Body of pancreas (tissue), 4 donors: ENCODE results near the gene ALOX5AP. TPM values are rescaled to one million over a fixed set of nuclear protein-coding genes. Genes with fewer than 3 reads are reported as not detected.

Experiments used
- ATAC-seq: fragments of 150-250 bp; one replicate; pipeline ENCODE4 v1.9.1; 2016
- DNase-seq, 4 donors: peaks; one replicate each; pipeline ENCODE4 v3.0.0-alpha.2; 2019
- H3K27ac ChIP-seq, 4 donors: fragments of 200-600 bp; sonication (generic); 1 replicate in 3 of 4; 2 replicates in 1 of 4; pipeline versions ENCODE4 v1.5.1 to v1.6.1; 2016 to 2019; ENCODE audit warnings: mild to moderate bottlenecking in 1 of 4, mixed read lengths in 1 of 4, moderate library complexity in 1 of 4
- H3K27me3 ChIP-seq, 2 donors: fragments of 200-600 bp; sonication (generic); one replicate each; pipeline ENCODE4 v1.6.0; 2016; ENCODE audit warnings: mild to moderate bottlenecking in 1 of 2
- H3K36me3 ChIP-seq, 2 donors: fragments of 200-600 bp; sonication (generic); replicated peaks in 1 of 2; 2 replicates each; pipeline ENCODE4 v1.5.1; 2016; ENCODE audit warnings: low read depth in 2 of 2; ENCODE audit not compliant: insufficient read depth in 1 of 2
- H3K4me1 ChIP-seq: fragments of 200-600 bp; sonication (generic); one replicate; pipeline ENCODE4 v1.6.0; 2016
- H3K4me3 ChIP-seq, 2 donors: fragments of 200-600 bp; sonication (generic); 1 replicate in 1 of 2; 2 replicates in 1 of 2; pipeline ENCODE4 v1.5.1; 2016 to 2019
- H3K9me3 ChIP-seq, 3 donors: fragments of 200-600 bp; sonication (generic); 1 replicate in 2 of 3; 2 replicates in 1 of 3; pipeline ENCODE4 v1.5.1; 2016
- CTCF ChIP-seq, 7 experiments: fragments of 450-650 bp in 4 of 7; fragments of 200-600 bp in 3 of 7; sonication (generic) in 3 of 7; IDR thresholded peaks; one replicate each; pipeline ENCODE4 v1.5.1; 2016 to 2019; ENCODE audit warnings: antibody characterized with exemption in 7 of 7
- POLR2A ChIP-seq, 3 donors: fragments of 450-650 bp; IDR thresholded peaks; one replicate each; pipeline ENCODE4 v1.6.1; 2016; ENCODE audit warnings: antibody characterized with exemption in 3 of 3, mild to moderate bottlenecking in 2 of 3
- WGBS, 2 donors: methylation state at CpG; one replicate each; pipeline ENCODE4 v1.1.5; 2017; 5-methylcytosine and 5-hydroxymethylcytosine counted together
- intact Hi-C: fragments of 100-400 bp; cut with DNase I; formaldehyde crosslinking; loops from one replicate; pipeline ENCODE4 v1.15.1; 2023
- total RNA-seq, 2 donors: library from RNA; depleted of rRNA; stranded (reverse); fragments of >200 nt; gene quantifications; one replicate each; pipeline ENCODE4 v1.1.0, GENCODE V29; 2016

The ALOX5AP gene
- total RNA-seq, 2 donors from 2014 or later: 12.5 to 17.4 TPM

- intact Hi-C loops: no loop called here
- peak overlapping the region in 3 of 4 donors; percentile 2 to 63 (median 49) for H3K27ac ChIP-seq
- no peak overlapping the region for H3K4me3 ChIP-seq
- H3K4me1 ChIP-seq: no peaks in the 10 kb centered on the region
- DNase-seq (peak in 3 of 4 donors; percentile 41 to 65 (median 47)), ATAC-seq (peak; percentile 64)
- H3K27me3 ChIP-seq: no peaks in the 10 kb centered on the region
- H3K9me3 ChIP-seq: no peaks in the 10 kb centered on the region
- H3K36me3 ChIP-seq: no peaks in the 10 kb centered on the region
- TF ChIP-seq POLR2A (IDR thresholded peaks at IDR 0.05): peak in 1 of 3 donors; percentile 23
- TF ChIP-seq CTCF (IDR thresholded peaks at IDR 0.05): no peak
- WGBS, 2 donors: 65 to 68% methylated on average over 13 to 21 of the region's 21 CpGs
Measured at GRCh38 chr13:30690282-30691188, 44.8 kb upstream of the ALOX5AP start.

- intact Hi-C loops: no loop called here
- no peak for ATAC-seq
Measured at GRCh38 chr13:30692113-30692512, 43.2 kb upstream of the ALOX5AP start.

GRCh38 chr13:30696278-30697176, 38.8 kb upstream of the ALOX5AP start:
- TF ChIP-seq POLR2A (IDR thresholded peaks at IDR 0.05) (peak in 1 of 3 donors; percentile 9), CTCF (IDR thresholded peaks at IDR 0.05) (no peak)
- Histone ChIP-seq H3K27ac (peak overlapping the region in 2 of 4 donors; percentile 16 to 40), H3K4me1 (no peaks in the 10 kb centered on the region), H3K36me3 (no peaks in the 10 kb centered on the region), H3K4me3 (no peak overlapping the region), H3K9me3 (no peaks in the 10 kb centered on the region), H3K27me3 (no peaks in the 10 kb centered on the region)
- ATAC-seq (no peak), DNase-seq (peak in 2 of 4 donors; percentile 21 to 68)
- intact Hi-C loops: no loop called here
- 36 to 37% methylated on average over 11 of the region's 11 CpGs for WGBS, 2 donors

More at GRCh38 chr13:30692113-30692512, 43.2 kb upstream of the ALOX5AP start:
- Histone ChIP-seq H3K9me3 (no peaks in the 10 kb centered on the region), H3K4me3 (no peak overlapping the region), H3K27me3 (no peaks in the 10 kb centered on the region), H3K36me3 (no peaks in the 10 kb centered on the region), H3K27ac (no peak overlapping the region), H3K4me1 (no peaks in the 10 kb centered on the region)
- DNase-seq: no peak
- WGBS, 2 donors: 96 to 100% methylated on average over 1 of the region's 1 CpG
- TF ChIP-seq CTCF (IDR thresholded peaks at IDR 0.05) (no peak), POLR2A (IDR thresholded peaks at IDR 0.05) (no peak)

GRCh38 chr13:30697177-30697953, 38.0 kb upstream of the ALOX5AP start:
- WGBS, 2 donors: 54 to 69% methylated on average over 8 of the region's 8 CpGs
- no peaks in the 10 kb centered on the region for H3K27me3 ChIP-seq
- no peaks in the 10 kb centered on the region for H3K4me1 ChIP-seq
- no peak for DNase-seq
- no peak for TF ChIP-seq CTCF (IDR thresholded peaks at IDR 0.05)
- no peak for TF ChIP-seq POLR2A (IDR thresholded peaks at IDR 0.05)
- H3K36me3 ChIP-seq: no peaks in the 10 kb centered on the region
- no peaks in the 10 kb centered on the region for H3K9me3 ChIP-seq
- H3K4me3 ChIP-seq: no peak overlapping the region
- peak; percentile 38 for ATAC-seq
- intact Hi-C loops: no loop called here
- H3K27ac ChIP-seq: no peak overlapping the region
